NOMO-1 treated with DMSO at 0.1 percent for 48 hours (cell line): ENCODE measurements around the gene ATRNL1.

Experiments
- DNase-seq: peaks from one replicate; lab custom pipeline; 2025; ENCODE audit not compliant: unreplicated experiment; lab: John Stamatoyannopoulos, UW

ATRNL1 gene

DNA sequence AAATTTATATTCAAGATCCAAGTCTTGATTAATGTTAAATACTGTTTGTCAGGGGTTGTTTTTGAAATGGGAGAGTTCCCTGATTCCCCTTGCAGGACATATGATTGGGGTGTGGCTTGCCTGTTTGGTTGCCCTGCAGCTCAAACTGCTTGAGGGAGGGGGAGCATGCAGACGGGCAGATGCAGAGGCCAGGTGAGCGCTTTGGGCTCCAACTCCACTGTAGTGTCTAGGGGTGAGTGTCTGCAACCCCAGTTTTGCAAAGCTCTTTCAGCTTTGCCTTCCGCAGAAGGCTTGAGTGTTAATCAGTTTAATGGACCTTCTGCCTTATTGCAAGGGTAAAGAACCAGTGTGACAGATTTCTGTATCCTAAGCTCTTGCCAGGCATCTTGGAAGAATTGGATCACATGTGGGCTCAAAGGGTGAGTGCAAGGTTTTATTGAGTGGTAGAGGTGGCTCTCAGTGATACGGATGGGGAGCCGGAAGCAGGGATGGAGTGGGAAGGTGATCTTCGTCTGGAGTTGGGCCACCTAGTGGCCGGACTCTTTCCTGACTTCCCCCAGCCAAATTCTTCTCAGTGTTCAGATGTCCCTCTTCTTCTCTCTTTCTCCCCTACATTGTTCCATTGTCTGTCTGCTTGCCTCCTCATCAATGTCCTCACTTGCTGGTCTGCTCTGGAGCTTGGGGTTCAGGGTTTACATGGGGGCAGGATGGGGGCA, 479.7 kb downstream of the ATRNL1 start:
- no peak for DNase-seq

GRCh38 chr10:115580239-115580638, 487.1 kb downstream of the ATRNL1 start:
- no peak for DNase-seq

DNA sequence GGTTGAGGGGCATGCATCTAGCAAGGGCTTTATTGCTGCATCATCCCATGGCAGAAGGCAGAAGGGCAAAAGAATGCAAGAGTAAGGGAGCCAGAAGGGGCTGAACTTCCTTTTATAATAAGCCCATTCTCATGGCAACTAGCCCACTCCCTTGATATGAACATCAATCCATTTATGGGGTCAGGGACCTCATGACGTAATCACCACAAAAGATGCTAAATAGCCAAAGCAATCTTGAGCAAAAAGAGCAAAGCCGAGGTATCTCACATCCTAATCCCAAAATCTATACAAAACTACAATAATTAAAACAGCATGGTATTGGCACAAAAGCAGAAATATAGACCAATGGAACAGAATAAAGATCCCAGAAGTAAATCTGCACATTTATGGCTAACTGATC, 499.9 kb downstream of the ATRNL1 start:
- DNase-seq: no peak

GRCh38 chr10:115604627-115605026, 511.5 kb downstream of the ATRNL1 start:
- no peak for DNase-seq

DNA sequence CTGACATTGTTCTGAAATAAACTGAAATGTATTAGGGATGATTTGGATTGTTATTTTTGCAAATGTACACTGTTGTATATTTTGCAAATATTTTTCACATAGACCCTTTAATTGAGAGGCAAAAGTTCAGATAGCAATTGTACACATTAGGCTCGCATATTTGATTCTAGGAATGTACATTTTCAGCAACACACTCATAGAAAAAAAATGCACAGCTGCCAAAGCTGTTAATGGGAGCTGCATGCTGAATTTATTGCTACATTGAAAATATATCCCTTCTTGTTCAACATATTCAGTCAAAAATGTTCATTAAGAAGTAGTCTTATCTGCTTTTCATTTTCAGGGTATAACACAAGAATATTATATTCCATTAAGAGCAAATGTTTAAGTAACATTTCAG, 512.9 kb downstream of the ATRNL1 start:
- DNase-seq: no peak

DNA sequence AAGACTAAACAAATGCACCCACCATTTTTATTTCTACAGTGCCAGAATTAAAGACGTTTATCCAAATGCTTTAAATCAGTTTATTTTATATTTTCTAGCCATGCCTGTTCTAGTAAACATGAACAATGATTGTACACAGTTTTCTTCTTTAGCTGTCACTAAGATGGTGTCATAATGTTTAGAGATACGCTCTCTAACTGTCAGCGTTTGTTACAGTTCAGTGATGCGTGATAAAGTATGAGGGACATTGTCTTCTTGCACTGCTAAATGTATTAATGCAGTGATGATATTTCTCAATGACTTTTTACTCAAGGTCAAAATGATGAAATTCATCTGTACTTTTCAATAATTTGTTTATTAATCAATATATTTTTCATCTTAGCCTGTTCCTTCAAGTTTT, 513.6 kb downstream of the ATRNL1 start:
- DNase-seq: no peak

DNA sequence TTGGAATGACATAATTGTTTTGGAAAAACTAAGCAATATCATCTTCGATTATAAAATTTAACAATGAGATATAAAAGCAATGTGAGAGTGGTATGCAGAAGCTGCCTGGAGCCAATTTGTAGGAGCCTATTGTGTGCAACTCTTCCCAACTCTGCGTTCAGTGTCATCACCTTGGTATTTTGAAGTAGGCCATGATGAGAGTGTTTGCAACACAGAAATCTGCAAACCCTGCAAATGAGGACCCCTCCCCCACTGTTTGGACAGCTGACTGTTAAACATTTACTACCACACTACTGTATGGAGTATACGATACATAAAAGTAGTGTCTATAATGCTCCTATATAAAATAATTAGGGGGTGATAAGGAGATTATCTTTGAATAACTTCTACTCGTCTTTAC, 531.3 kb downstream of the ATRNL1 start:
- no peak for DNase-seq

- no peak for DNase-seq
These were observed 535.5 kb downstream of the ATRNL1 start for GRCh38 chr10:115628616-115629015.

DNA sequence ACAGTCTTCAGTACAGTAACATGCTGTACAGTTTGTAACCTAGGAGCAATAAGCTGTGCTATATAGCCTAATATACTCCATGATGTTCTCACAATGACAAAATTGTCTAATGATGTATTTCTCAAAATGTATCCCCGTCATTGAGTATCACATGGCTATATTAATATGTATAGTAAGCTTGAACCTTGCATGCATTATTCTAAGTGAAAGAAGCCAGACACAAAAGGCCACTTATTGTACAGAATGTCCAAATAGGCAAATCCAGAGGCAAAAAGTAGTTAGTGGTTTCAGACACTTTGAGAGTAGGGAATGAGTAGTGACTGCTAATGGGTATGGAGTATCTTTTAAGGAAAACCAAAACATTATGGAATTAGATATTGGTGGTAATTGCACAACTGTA, 545.1 kb downstream of the ATRNL1 start:
- no peak for DNase-seq

DNA sequence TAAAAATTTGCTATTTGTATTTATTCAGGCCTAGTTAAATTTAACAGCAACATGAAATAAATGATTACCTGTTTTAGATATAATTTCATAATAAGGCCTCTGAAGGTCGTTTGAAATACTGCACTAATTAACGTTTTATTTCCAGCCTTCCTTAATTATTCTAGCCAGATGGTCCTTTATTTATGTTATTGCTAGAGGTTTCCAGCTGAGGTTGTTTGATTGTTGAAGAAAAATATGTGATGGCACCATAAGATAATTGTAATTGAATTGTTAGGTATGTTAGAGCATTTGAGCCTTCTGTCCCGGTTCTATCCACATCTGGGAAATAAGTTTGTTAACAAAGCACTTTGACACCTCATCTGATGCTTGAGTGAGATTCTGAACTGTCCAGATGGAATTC, 556.1 kb downstream of the ATRNL1 start:
- DNase-seq: no peak

DNA sequence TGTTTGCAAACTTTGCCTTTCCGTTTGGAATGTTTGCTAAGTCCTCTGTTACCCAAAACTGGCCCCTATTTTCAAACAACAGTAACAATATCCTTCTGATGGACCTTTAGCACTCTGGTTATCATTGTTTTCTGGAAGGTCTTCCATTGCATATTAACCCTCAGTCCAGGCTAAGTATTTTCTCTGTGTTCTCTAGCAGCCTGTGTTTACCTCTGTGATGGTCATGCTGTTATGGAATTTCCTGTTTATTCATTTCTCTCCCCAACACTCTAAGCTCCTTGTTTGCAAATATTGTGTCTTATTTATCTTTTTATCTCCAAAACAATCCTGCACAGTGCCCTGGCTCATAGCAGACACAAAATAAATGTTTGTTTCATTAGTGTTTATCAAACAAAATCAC, 560.3 kb downstream of the ATRNL1 start:
- no peak for DNase-seq

- no peak for DNase-seq
These were observed 561.8 kb downstream of the ATRNL1 start for GRCh38 chr10:115654961-115655360.

GRCh38 chr10:115657161-115657860, 564.1 kb downstream of the ATRNL1 start:
- no peak for DNase-seq

GRCh38 chr10:115659616-115660015, 566.5 kb downstream of the ATRNL1 start:
- DNase-seq: no peak

DNA sequence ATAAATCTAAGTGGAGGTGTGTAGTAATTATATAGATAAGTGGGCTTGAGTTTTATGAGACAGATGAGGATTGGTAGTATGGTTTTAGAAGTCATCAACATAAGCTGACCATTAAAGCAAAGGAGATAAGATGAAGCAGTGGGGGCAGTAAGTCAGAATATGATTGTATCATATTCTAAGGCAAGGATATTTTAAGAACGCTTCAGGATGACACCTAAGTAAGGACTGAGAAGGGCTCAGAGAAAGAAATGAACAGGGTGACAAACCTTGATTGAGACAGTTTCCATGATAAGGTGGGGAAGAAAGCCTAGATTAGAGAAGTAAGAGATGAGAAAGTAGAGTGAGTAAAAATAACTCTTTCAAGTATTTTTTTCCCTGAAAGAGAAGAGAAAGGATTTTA, 567.2 kb downstream of the ATRNL1 start:
- no peak for DNase-seq

DNA sequence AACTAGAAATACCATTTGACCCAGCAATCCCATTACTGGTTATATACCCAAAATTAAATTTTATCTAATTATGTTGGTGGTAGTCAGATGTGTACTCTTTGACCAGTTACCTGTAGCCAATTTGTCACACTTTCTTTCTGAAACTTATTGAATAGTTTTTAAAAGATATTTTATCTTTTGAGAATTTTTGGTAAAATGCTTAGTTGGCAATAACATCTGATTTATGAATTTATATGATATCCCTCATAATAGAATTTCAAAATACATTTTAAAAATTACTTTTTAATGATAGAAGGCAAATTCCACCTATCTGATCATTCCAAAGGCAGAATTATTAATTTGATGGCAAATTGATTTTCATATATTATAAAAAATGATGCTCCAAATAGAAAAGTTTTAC, 569.3 kb downstream of the ATRNL1 start:
- no peak for DNase-seq

- no peak for DNase-seq
These were observed 572.4 kb downstream of the ATRNL1 start for GRCh38 chr10:115665549-115665948.

GRCh38 chr10:115674496-115674895, 581.3 kb downstream of the ATRNL1 start:
- no peak for DNase-seq

GRCh38 chr10:115696747-115697146, 603.6 kb downstream of the ATRNL1 start:
- DNase-seq: no peak

- DNase-seq: no peak
These were observed 612.9 kb downstream of the ATRNL1 start for GRCh38 chr10:115706026-115706425.

- no peak for DNase-seq
These were observed 613.4 kb downstream of the ATRNL1 start for GRCh38 chr10:115706488-115707076.

- DNase-seq: no peak
These were observed 617.0 kb downstream of the ATRNL1 start for GRCh38 chr10:115710136-115710535.
